GM12878 (cell line): ENCODE measurements around the gene CHN2. TPM values are rescaled to one million over a fixed set of nuclear protein-coding genes. Genes with fewer than 3 reads are reported as not detected.

Source experiments
- ATAC-seq: fragments of 200-7000 bp; cut with Tn5 transposase; 3 replicates; pipeline ENCODE4 v1.9.1; 2020; ENCODE audit warnings: mild to moderate bottlenecking, moderate library complexity
- BruUV-seq: library from RNA; stranded (reverse); fragments of 400-500 nt; replicated peaks from 2 replicates; lab custom pipeline; 2021; lab: Mats Ljungman, UMichigan
- CTCF ChIA-PET: fragments of 300-600 bp; sonication (Branson Sonifier 250); formaldehyde crosslinking; extraction: SDS; loops from one replicate; lab custom pipeline; 2021; ENCODE audit warnings: inconsistent platforms; lab: Yijun Ruan, JAX
- POLR2A ChIA-PET: fragments of 350-600 bp; formaldehyde crosslinking; extraction: SDS; loops from one replicate; lab custom pipeline; 2021; ENCODE audit warnings: inconsistent platforms; lab: Charles Lee
- RAD21 ChIA-PET: fragments of 300-600 bp; sonication (Branson Sonifier 250); formaldehyde crosslinking; loops from one replicate; lab custom pipeline; 2023; ENCODE audit warnings: antibody characterized with exemption; ENCODE audit not compliant: unreplicated experiment; lab: Charles Lee
- SMC1A ChIA-PET: fragments of 300-600 bp; sonication (Branson Sonifier 250); formaldehyde crosslinking; loops from one replicate; lab custom pipeline; 2023; ENCODE audit not compliant: unreplicated experiment, uncharacterized antibody; lab: Charles Lee
- DNase-seq: peaks from one replicate; pipeline ENCODE4 v3.0.0-alpha.2; 2011; ENCODE audit warnings: low read depth, low spot score
- FAIRE-seq: peaks from 3 replicates; lab custom pipeline; 2011; peaks lifted over from hg19 to GRCh38; lab: Jason Lieb, UNC
- H2AFZ ChIP-seq: 2 replicates; pipeline ENCODE4 v1.6.0; 2011; ENCODE audit warnings: low read depth, low read length, control low read depth; ENCODE audit not compliant: control insufficient read depth
- H3K27ac ChIP-seq: 2 replicates; pipeline ENCODE4 v1.5.1; 2011; ENCODE audit warnings: control low read depth; ENCODE audit not compliant: control insufficient read depth, insufficient read depth
- H3K27me3 ChIP-seq, 2 experiments: replicated peaks in 1 of 2; 2 replicates each; pipeline versions ENCODE4 v1.6.0 to v1.6.1; 2011; ENCODE audit warnings: low read length in 1 of 2; ENCODE audit not compliant: control insufficient read depth in 2 of 2, insufficient read depth in 2 of 2
- H3K36me3 ChIP-seq, 2 experiments: 2 replicates each; pipeline ENCODE4 v1.5.1; 2011; ENCODE audit warnings: low read length in 1 of 2; ENCODE audit not compliant: control insufficient read depth in 2 of 2, insufficient read depth in 2 of 2
- H3K4me1 ChIP-seq: 2 replicates; pipeline ENCODE4 v1.6.1; 2011; ENCODE audit warnings: mild to moderate bottlenecking, low read length, moderate library complexity, mixed read lengths; ENCODE audit not compliant: control insufficient read depth, insufficient read depth
- H3K4me2 ChIP-seq: 2 replicates; pipeline ENCODE4 v1.6.0; 2011; ENCODE audit warnings: control low read depth; ENCODE audit not compliant: control insufficient read depth, insufficient read depth
- H3K4me3 ChIP-seq: fragments of 200-600 bp; sonication (generic); 2 replicates; pipeline ENCODE4 v1.5.1; 2016
- H3K79me2 ChIP-seq: 2 replicates; pipeline ENCODE4 v1.6.0; 2011; ENCODE audit warnings: low read length; ENCODE audit not compliant: control insufficient read depth, insufficient read depth
- H3K9ac ChIP-seq: 2 replicates; pipeline ENCODE4 v1.8.0; 2011; ENCODE audit warnings: low read length, control low read depth, mixed read lengths; ENCODE audit not compliant: control insufficient read depth, insufficient read depth
- H3K9me3 ChIP-seq: replicated peaks from 3 replicates; pipeline ENCODE4 v1.5.1; 2011; ENCODE audit warnings: mild to moderate bottlenecking, low read length; ENCODE audit not compliant: control insufficient read depth, insufficient read depth
- H4K20me1 ChIP-seq: 2 replicates; pipeline ENCODE4 v1.6.0; 2011; ENCODE audit not compliant: control insufficient read depth, insufficient read depth
- ATF7 ChIP-seq: fragments of 450-650 bp; IDR thresholded peaks from 2 replicates; pipeline ENCODE4 v1.6.1; 2016; ENCODE audit warnings: low read depth, mild to moderate bottlenecking
- KAT2A ChIP-seq: conservative IDR thresholded peaks from 2 replicates; pipeline ENCODE4 v1.6.1; 2011; ENCODE audit warnings: low read depth, low read length; ENCODE audit not compliant: control insufficient read depth
- MEF2A ChIP-seq: IDR thresholded peaks from 2 replicates; pipeline ENCODE4 v1.6.1; 2011; ENCODE audit warnings: low read depth, mild to moderate bottlenecking, low read length, moderate library complexity; ENCODE audit not compliant: insufficient read depth
- WGBS: methylation state at CpG from one replicate; pipeline ENCODE4 v1.1.6; 2016; ENCODE audit warnings: low lambda C conversion rate; ENCODE audit not compliant: insufficient replicate concordance, insufficient coverage; ENCODE audit errors: missing lambda C conversion rate; 5-methylcytosine and 5-hydroxymethylcytosine counted together
- in situ Hi-C: fragments of 300-500 bp; cut with MboI; formaldehyde crosslinking; loops from 9 replicates; pipeline ENCODE4 v1.14.3; 2018; ENCODE audit warnings: mixed read lengths
- intact Hi-C: fragments of 100-400 bp; cut with micrococcal nuclease; formaldehyde crosslinking; loops from one replicate; pipeline ENCODE4 v1.14.2; 2022; ENCODE audit not compliant: unreplicated experiment
- polyA plus RNA-seq, 11 experiments: library from polyadenylated mRNA; depleted of rRNA in 4 of 11; unstranded in 6 of 11; stranded (reverse) in 5 of 11; fragments of >200 nt; fragmentation: Nextera tagmentation in 4 of 11; fragmentation: Illumina TruSeq in 1 of 11; extraction: Ambion mirVana in 4 of 11; extraction: Trizol in 1 of 11; gene quantifications; 1 replicate in 1 of 11; 2 replicates in 10 of 11; pipeline versions ENCODE4 v1.2.1 to v1.2.3, GENCODE V29; 2011 to 2016; ENCODE audit warnings: inconsistent platforms in 2 of 11, missing spikeins in 2 of 11, low read depth in 1 of 11
- total RNA-seq, 4 experiments: library from RNA; depleted of rRNA in 3 of 4; stranded (reverse); fragments of >200 nt in 3 of 4; fragmentation: Illumina TruSeq in 1 of 4; extraction: Trizol in 1 of 4; gene quantifications; 2 replicates each; pipeline versions ENCODE4 v1.2.1 to v1.2.3, GENCODE V29; 2013 to 2021
- TF ChIP-seq, protein P1 (sequence below): fragments of 150-350 bp; IDR thresholded peaks from 2 replicates; pipeline ENCODE4 v1.6.1; 2016; ENCODE audit warnings: low read depth, low read length

CHN2 gene
- total and polyA plus RNA-seq, 10 of the 15 experiments (the other 5 are each of a cell fraction or from before 2014, with no cell fraction given), result 0.11 to 3.8 (median 0.37) TPM; not detected in 2

GRCh38 chr7:29458933-29459332 is 264.4 kb downstream of the CHN2 start:
- SMC1A ChIA-PET, result no interaction called here
- no peaks in the 10 kb centered on the region for H3K36me3 ChIP-seq
- in situ Hi-C loops, result no loop called here

More at GRCh38 chr7:29458933-29459332, 264.4 kb downstream of the CHN2 start:
- no peaks in the 10 kb centered on the region for H3K4me1 ChIP-seq
- BruUV-seq, result no TSS peak
- H3K9ac ChIP-seq, result no peak overlapping the region
- RAD21 ChIA-PET, result no interaction called here
- no peaks in the 10 kb centered on the region for H3K79me2 ChIP-seq
- no peak overlapping the region for H3K4me3 ChIP-seq
- intact Hi-C loops, result no loop called here
- DNase-seq (no peak), ATAC-seq (no peak), FAIRE-seq (no peak)
- no peaks in the 10 kb centered on the region for H3K9me3 ChIP-seq
- TF ChIP-seq, protein P1, sequence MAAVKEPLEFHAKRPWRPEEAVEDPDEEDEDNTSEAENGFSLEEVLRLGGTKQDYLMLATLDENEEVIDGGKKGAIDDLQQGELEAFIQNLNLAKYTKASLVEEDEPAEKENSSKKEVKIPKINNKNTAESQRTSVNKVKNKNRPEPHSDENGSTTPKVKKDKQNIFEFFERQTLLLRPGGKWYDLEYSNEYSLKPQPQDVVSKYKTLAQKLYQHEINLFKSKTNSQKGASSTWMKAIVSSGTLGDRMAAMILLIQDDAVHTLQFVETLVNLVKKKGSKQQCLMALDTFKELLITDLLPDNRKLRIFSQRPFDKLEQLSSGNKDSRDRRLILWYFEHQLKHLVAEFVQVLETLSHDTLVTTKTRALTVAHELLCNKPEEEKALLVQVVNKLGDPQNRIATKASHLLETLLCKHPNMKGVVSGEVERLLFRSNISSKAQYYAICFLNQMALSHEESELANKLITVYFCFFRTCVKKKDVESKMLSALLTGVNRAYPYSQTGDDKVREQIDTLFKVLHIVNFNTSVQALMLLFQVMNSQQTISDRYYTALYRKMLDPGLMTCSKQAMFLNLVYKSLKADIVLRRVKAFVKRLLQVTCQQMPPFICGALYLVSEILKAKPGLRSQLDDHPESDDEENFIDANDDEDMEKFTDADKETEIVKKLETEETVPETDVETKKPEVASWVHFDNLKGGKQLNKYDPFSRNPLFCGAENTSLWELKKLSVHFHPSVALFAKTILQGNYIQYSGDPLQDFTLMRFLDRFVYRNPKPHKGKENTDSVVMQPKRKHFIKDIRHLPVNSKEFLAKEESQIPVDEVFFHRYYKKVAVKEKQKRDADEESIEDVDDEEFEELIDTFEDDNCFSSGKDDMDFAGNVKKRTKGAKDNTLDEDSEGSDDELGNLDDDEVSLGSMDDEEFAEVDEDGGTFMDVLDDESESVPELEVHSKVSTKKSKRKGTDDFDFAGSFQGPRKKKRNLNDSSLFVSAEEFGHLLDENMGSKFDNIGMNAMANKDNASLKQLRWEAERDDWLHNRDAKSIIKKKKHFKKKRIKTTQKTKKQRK, result no peak
- TF ChIP-seq KAT2A, result no peak
- TF ChIP-seq MEF2A, result no peak
- no peak for TF ChIP-seq ATF7
- WGBS, result 42% methylated on average over 7 of the region's 7 CpGs
- H3K27me3 ChIP-seq, result no peaks in the 10 kb centered on the region; a peak in 1 of 4 replicates
- no peak overlapping the region for H3K4me2 ChIP-seq
- no peak overlapping the region for H2AFZ ChIP-seq
- no peaks in the 10 kb centered on the region for H4K20me1 ChIP-seq
- CTCF ChIA-PET, result no interaction called here
- H3K27ac ChIP-seq, result no peak overlapping the region
- POLR2A ChIA-PET, result no interaction called here
